Suprapubic skin (tissue), 4 donors: Measurements from ENCODE around the gene GRIFIN. TPM values are rescaled to one million over a fixed set of nuclear protein-coding genes. Genes with fewer than 3 reads are reported as not detected.
A peak's percentile ranks its signal among the peaks of the same experiment; 100 is the strongest.

Source experiments
- DNase-seq, 2 donors: peaks; one replicate each; pipeline ENCODE4 v3.0.0-alpha.2; 2019; ENCODE audit warnings: low spot score in 2 of 2
- H3K27ac ChIP-seq: fragments of 200-600 bp; sonication (generic); one replicate; pipeline ENCODE4 v1.5.1; 2019
- H3K27me3 ChIP-seq: fragments of 200-600 bp; sonication (generic); one replicate; pipeline ENCODE4 v1.5.1; 2019
- H3K36me3 ChIP-seq: fragments of 200-600 bp; sonication (generic); one replicate; pipeline ENCODE4 v1.5.1; 2019
- H3K4me1 ChIP-seq: fragments of 200-600 bp; sonication (generic); one replicate; pipeline ENCODE4 v1.5.1; 2019
- H3K4me3 ChIP-seq: fragments of 200-600 bp; sonication (generic); one replicate; pipeline ENCODE4 v1.5.1; 2019; ENCODE audit warnings: mild to moderate bottlenecking
- H3K9me3 ChIP-seq: fragments of 200-600 bp; sonication (generic); one replicate; pipeline ENCODE4 v1.5.1; 2019
- EP300 ChIP-seq: sonication (generic); formaldehyde crosslinking; IDR thresholded peaks from one replicate; pipeline ENCODE4 v1.6.1; 2017; ENCODE audit warnings: antibody characterized with exemption
- POLR2A ChIP-seq, 2 donors: fragments of 450-650 bp; IDR thresholded peaks; one replicate each; pipeline ENCODE4 v1.6.1; 2017; ENCODE audit warnings: antibody characterized with exemption in 2 of 2, mild to moderate bottlenecking in 2 of 2, moderate library complexity in 2 of 2
- POLR2AphosphoS5 ChIP-seq, 3 donors: sonication (generic); formaldehyde crosslinking; IDR thresholded peaks; one replicate each; pipeline ENCODE4 v1.6.1; 2017; ENCODE audit warnings: antibody characterized with exemption in 3 of 3
- WGBS: methylation state at CpG from one replicate; pipeline ENCODE4 v1.1.5; 2018; 5-methylcytosine and 5-hydroxymethylcytosine counted together
- total RNA-seq, 4 donors: library from RNA; depleted of rRNA; stranded (reverse); fragments of >200 nt; gene quantifications; one replicate each; pipeline ENCODE4 v1.1.0, GENCODE V29; 2016
- TF ChIP-seq, protein P1 (sequence below), 2 donors: fragments of 200-600 bp in 1 of 2; fragments of 450-650 bp in 1 of 2; sonication (generic) in 1 of 2; IDR thresholded peaks; one replicate each; pipeline ENCODE4 v1.5.1; 2016 to 2019; ENCODE audit warnings: antibody characterized with exemption in 2 of 2, mild to moderate bottlenecking in 1 of 2, moderate library complexity in 1 of 2

The GRIFIN gene
- total RNA-seq, 4 donors from 2014 or later: not detected

GRCh38 chr7:2519119-2519930 is 43.1 kb upstream of the GRIFIN start, which contains the start of gene LFNG:
LFNG (plus strand) TSS chr7:2519774; CDS start chr7:2519862, 88 bp downstream.
- peak within 1 kb of the TSS; percentile 64 for H3K4me3 ChIP-seq
- no peak for DNase-seq
- H3K27me3 ChIP-seq: peaks cover 7% of the 10 kb centered on the region
- WGBS: 0% methylated on average over 21 of the region's 95 CpGs
- peaks cover 62% of the 10 kb centered on the region for H3K4me1 ChIP-seq
- TF ChIP-seq POLR2AphosphoS5 (IDR thresholded peaks at IDR 0.05) (peak in 2 of 3 donors; percentile 34 to 67), EP300 (no peak), POLR2A (IDR thresholded peaks at IDR 0.05) (peak; percentile 68 to 92)
- peak within 1 kb of the TSS; percentile 90 for H3K27ac ChIP-seq
- no peaks in the 10 kb centered on the region for H3K9me3 ChIP-seq
- no peaks in the 10 kb centered on the region for H3K36me3 ChIP-seq

DNA sequence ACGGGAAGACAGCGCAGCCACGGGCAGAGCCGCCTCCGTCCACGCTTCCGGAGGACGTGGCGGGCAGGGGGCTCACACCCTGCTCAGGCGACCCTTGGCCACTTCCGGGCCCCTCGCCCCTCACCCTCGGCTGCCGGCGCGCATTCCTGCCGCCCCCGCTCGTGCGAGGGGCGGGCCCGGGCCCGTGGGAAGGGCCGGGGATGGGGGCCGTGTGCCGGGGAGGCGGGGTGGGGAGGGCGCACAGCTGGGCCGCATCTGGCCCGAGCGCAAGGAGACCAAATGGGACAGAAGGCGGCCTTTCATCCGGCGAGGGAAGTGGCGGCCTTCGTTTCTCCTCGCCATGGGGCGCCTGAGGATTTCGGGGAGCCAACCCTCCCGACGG is 42.5 kb upstream of the GRIFIN start:
- no peak for DNase-seq
- peaks cover 56% of the 10 kb centered on the region for H3K4me1 ChIP-seq
- WGBS: 0% methylated on average over 10 of the region's 41 CpGs
- no peak for TF ChIP-seq POLR2A (IDR thresholded peaks at IDR 0.05)
- TF ChIP-seq, protein P1, sequence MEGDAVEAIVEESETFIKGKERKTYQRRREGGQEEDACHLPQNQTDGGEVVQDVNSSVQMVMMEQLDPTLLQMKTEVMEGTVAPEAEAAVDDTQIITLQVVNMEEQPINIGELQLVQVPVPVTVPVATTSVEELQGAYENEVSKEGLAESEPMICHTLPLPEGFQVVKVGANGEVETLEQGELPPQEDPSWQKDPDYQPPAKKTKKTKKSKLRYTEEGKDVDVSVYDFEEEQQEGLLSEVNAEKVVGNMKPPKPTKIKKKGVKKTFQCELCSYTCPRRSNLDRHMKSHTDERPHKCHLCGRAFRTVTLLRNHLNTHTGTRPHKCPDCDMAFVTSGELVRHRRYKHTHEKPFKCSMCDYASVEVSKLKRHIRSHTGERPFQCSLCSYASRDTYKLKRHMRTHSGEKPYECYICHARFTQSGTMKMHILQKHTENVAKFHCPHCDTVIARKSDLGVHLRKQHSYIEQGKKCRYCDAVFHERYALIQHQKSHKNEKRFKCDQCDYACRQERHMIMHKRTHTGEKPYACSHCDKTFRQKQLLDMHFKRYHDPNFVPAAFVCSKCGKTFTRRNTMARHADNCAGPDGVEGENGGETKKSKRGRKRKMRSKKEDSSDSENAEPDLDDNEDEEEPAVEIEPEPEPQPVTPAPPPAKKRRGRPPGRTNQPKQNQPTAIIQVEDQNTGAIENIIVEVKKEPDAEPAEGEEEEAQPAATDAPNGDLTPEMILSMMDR (IDR thresholded peaks at IDR 0.05): no peak
- H3K4me3 ChIP-seq: peak overlapping the region; percentile 64
- H3K27ac ChIP-seq: no peak overlapping the region
- H3K27me3 ChIP-seq: peaks cover 7% of the 10 kb centered on the region
- H3K36me3 ChIP-seq: no peaks in the 10 kb centered on the region
- no peaks in the 10 kb centered on the region for H3K9me3 ChIP-seq

GRCh38 chr7:2517678-2518507 is 41.7 kb upstream of the GRIFIN start:
- peaks cover 7% of the 10 kb centered on the region for H3K27me3 ChIP-seq
- DNase-seq: no peak
- H3K36me3 ChIP-seq: no peaks in the 10 kb centered on the region
- TF ChIP-seq POLR2A (IDR thresholded peaks at IDR 0.05): no peak
- no peaks in the 10 kb centered on the region for H3K9me3 ChIP-seq
- H3K4me3 ChIP-seq: no peak overlapping the region
- H3K4me1 ChIP-seq: peaks cover 49% of the 10 kb centered on the region
- 65% methylated on average over 13 of the region's 18 CpGs for WGBS
- H3K27ac ChIP-seq: no peak overlapping the region

- Histone ChIP-seq H3K4me1 (peaks cover 49% of the 10 kb centered on the region), H3K27me3 (peaks cover 7% of the 10 kb centered on the region), H3K4me3 (no peak overlapping the region), H3K36me3 (no peaks in the 10 kb centered on the region), H3K9me3 (no peaks in the 10 kb centered on the region), H3K27ac (no peak overlapping the region)
- TF ChIP-seq, protein P1 (IDR thresholded peaks at IDR 0.05): no peak
- no peak for TF ChIP-seq POLR2AphosphoS5 (IDR thresholded peaks at IDR 0.05)
- no peak for TF ChIP-seq EP300
- no peak for TF ChIP-seq POLR2A (IDR thresholded peaks at IDR 0.05)
- WGBS: 74% methylated on average over 4 of the region's 8 CpGs
- no peak for DNase-seq
These were observed 40.8 kb upstream of the GRIFIN start for GRCh38 chr7:2517026-2517425.

DNA sequence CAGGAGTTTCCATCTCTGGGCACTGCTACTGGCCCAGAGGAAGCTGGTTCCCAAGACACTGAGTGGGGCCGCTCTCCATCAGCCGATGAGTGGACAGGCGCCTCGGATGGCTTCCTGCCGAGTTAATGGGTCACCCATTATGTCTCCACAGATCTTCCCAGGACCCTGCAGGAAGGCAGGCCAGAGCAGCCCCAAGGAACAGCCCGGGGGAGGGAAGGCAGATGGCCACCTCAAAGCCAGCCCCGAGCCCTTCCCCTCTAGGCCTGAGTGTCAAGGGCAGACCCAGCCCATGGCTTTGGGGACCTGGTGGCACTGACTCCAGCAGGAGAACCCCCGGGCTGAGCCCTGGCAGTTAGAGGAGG is 40.0 kb upstream of the GRIFIN start:
- Histone ChIP-seq H3K9me3 (no peaks in the 10 kb centered on the region), H3K4me1 (peaks cover 49% of the 10 kb centered on the region), H3K4me3 (no peak overlapping the region), H3K27ac (no peak overlapping the region), H3K27me3 (peaks cover 3% of the 10 kb centered on the region), H3K36me3 (no peaks in the 10 kb centered on the region)
- DNase-seq: no peak
- no CpG with 5 or more reads among the region's 8 CpGs for WGBS
- TF ChIP-seq POLR2A (IDR thresholded peaks at IDR 0.05): no peak
- TF ChIP-seq EP300: no peak
- no peak for TF ChIP-seq POLR2AphosphoS5 (IDR thresholded peaks at IDR 0.05)
- TF ChIP-seq, protein P1 (IDR thresholded peaks at IDR 0.05): no peak
